Mesendoderm (in vitro differentiated cells): ENCODE results near the gene SEMA7A.

Experiments
- DNase-seq: peaks from one replicate; pipeline ENCODE4 v3.0.0; 2013
- H2AK5ac ChIP-seq: 2 replicates; pipeline ENCODE4 v1.6.1; 2013; ENCODE audit warnings: low read length, inconsistent platforms
- H2BK120ac ChIP-seq: 2 replicates; pipeline ENCODE4 v1.6.1; 2013; ENCODE audit warnings: low read depth, mild to moderate bottlenecking, low read length, moderate library complexity, mixed read lengths
- H2BK15ac ChIP-seq: replicated peaks from 2 replicates; pipeline ENCODE4 v1.6.1; 2013; ENCODE audit warnings: low read depth, mild to moderate bottlenecking, moderate library complexity
- H2BK5ac ChIP-seq: 2 replicates; pipeline ENCODE4 v1.6.1; 2013; ENCODE audit warnings: low read length, inconsistent platforms
- H3K18ac ChIP-seq: 2 replicates; pipeline ENCODE4 v1.6.1; 2013; ENCODE audit warnings: mild to moderate bottlenecking, low read length, mixed read lengths
- H3K23ac ChIP-seq: one replicate; pipeline ENCODE4 v1.6.1; 2013; ENCODE audit warnings: low read length
- H3K27ac ChIP-seq: 2 replicates; pipeline ENCODE4 v1.5.1; 2013; ENCODE audit warnings: low read depth, mild to moderate bottlenecking, inconsistent platforms, low read length, moderate library complexity
- H3K27me3 ChIP-seq: 2 replicates; pipeline ENCODE4 v1.6.1; 2013; ENCODE audit warnings: low read length, control low read depth, mild to moderate bottlenecking, inconsistent platforms; ENCODE audit not compliant: insufficient read depth, poor library complexity
- H3K36me3 ChIP-seq: 2 replicates; pipeline ENCODE4 v1.6.1; 2013; ENCODE audit warnings: low read length, inconsistent platforms; ENCODE audit not compliant: control insufficient read depth, insufficient read depth
- H3K4ac ChIP-seq: one replicate; pipeline ENCODE4 v1.6.1; 2013; ENCODE audit warnings: low read depth, mild to moderate bottlenecking, low read length, moderate library complexity
- H3K4me1 ChIP-seq: 2 replicates; pipeline ENCODE4 v1.6.1; 2013; ENCODE audit warnings: low read depth, low read length, inconsistent platforms; ENCODE audit not compliant: control insufficient read depth
- H3K4me2 ChIP-seq: 2 replicates; pipeline ENCODE4 v1.6.1; 2013; ENCODE audit warnings: low read length
- H3K4me3 ChIP-seq: 2 replicates; pipeline ENCODE4 v1.5.1; 2013; ENCODE audit warnings: mild to moderate bottlenecking, low read length
- H3K56ac ChIP-seq: one replicate; pipeline ENCODE4 v1.6.1; 2013; ENCODE audit warnings: low read length
- H3K79me1 ChIP-seq: 2 replicates; pipeline ENCODE4 v1.6.1; 2013; ENCODE audit warnings: low read length, inconsistent platforms
- H3K79me2 ChIP-seq: 2 replicates; pipeline ENCODE4 v1.6.1; 2013; ENCODE audit warnings: mild to moderate bottlenecking, low read length; ENCODE audit not compliant: control insufficient read depth, insufficient read depth
- H3K9ac ChIP-seq: 2 replicates; pipeline ENCODE4 v1.6.1; 2013; ENCODE audit warnings: low read length, inconsistent platforms
- H4K5ac ChIP-seq: one replicate; pipeline ENCODE4 v1.6.1; 2013; ENCODE audit warnings: low read length
- H4K8ac ChIP-seq: one replicate; pipeline ENCODE4 v1.6.1; 2013; ENCODE audit warnings: low read depth, mild to moderate bottlenecking, control low read depth, low read length, moderate library complexity
- WGBS: extraction: QIAGEN DNeasy Blood & Tissue Kit; methylation state at CpG from one replicate; pipeline ENCODE4 v1.1.7; 2013; ENCODE audit warnings: low lambda C conversion rate, missing lambda C conversion rate; ENCODE audit not compliant: insufficient coverage; ENCODE audit errors: extremely low coverage; 5-methylcytosine and 5-hydroxymethylcytosine counted together

Gene SEMA7A

GRCh38 chr15:74422265-74422651 is 11.5 kb downstream of the SEMA7A start:
- H3K79me1 ChIP-seq, result peaks cover 16% of the 10 kb centered on the region
- H3K23ac ChIP-seq, result peak overlapping the region; percentile 45
- H2AK5ac ChIP-seq, result peak overlapping the region; percentile 30
- H4K5ac ChIP-seq, result no peak overlapping the region
- DNase-seq, result no peak
- peak overlapping the region; percentile 55 for H2BK5ac ChIP-seq
- H3K9ac ChIP-seq, result peak overlapping the region; percentile 34
- peaks cover 17% of the 10 kb centered on the region for H3K4me1 ChIP-seq
- H2BK120ac ChIP-seq, result no peak overlapping the region
- H3K4ac ChIP-seq, result no peak overlapping the region
- H3K27ac ChIP-seq, result peak overlapping the region; percentile 25
- WGBS, result no CpG with 5 or more reads among the region's 9 CpGs
- no peaks in the 10 kb centered on the region for H3K27me3 ChIP-seq
- peaks cover 3% of the 10 kb centered on the region for H3K79me2 ChIP-seq
- H3K36me3 ChIP-seq, result no peaks in the 10 kb centered on the region
- H3K4me2 ChIP-seq, result no peak overlapping the region
- no peak overlapping the region for H3K4me3 ChIP-seq
- peak overlapping the region; percentile 82 for H3K56ac ChIP-seq
- no peak overlapping the region for H4K8ac ChIP-seq
- H3K18ac ChIP-seq, result peak overlapping the region; percentile 6
- H2BK15ac ChIP-seq, result no peak overlapping the region

DNA sequence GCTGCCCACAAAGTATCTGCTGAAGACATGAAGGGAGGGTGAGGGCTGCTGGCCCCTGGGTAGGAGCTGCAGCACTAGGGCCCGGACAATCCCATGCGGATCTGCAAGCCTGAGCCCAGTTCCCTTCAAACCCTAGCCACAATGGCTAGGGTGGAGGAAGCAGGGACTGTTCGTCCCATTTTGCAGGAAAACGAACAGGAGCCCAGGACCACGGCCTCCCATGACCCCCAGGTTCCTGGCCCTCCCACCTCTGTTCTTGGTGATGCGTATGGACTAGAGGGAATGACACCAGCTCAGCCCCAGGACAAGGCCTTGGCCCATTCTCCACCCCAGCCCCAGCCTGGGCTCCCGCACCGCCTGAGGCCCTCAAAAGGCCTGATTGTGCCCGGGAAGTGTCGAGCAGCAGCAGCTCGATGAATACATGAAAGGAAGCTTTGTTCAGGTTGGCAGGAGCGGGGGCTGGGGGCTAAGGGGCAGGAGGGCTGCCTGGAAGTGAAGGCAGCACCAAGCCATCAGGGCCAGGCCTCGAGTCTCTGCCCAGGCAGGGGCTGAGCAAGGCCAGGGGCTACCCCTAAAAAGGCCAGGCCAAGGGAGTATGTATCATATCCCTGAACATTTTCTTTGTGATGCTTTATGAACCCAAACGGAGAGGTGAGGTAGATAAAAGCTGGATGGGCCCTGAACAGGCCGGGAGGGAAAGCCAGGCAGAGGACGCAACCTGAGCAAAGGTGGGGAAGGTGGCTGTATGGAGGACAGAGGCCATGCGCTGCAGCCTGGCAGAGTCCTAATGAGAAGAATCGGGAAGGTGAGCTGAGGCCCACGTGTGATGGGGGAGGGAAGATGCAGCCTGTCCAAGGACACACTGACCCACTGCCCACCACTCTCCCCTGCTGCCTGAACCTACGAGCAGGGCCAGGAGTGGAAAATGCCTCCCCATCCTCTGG is 12.2 kb downstream of the SEMA7A start:
- Histone ChIP-seq H2AK5ac (peak overlapping the region; percentile 51), H4K8ac (no peak overlapping the region), H2BK15ac (no peak overlapping the region), H3K56ac (peak overlapping the region; percentile 82), H3K4me2 (no peak overlapping the region), H3K4ac (no peak overlapping the region), H3K4me3 (no peak overlapping the region), H2BK120ac (no peak overlapping the region), H4K5ac (no peak overlapping the region), H3K18ac (no peak overlapping the region), H3K79me1 (peaks cover 12% of the 10 kb centered on the region), H3K27me3 (no peaks in the 10 kb centered on the region), H3K9ac (peak overlapping the region; percentile 3), H2BK5ac (no peak overlapping the region), H3K27ac (no peak overlapping the region), H3K4me1 (peaks cover 17% of the 10 kb centered on the region), H3K23ac (peak overlapping the region; percentile 1), H3K36me3 (no peaks in the 10 kb centered on the region), H3K79me2 (peaks cover 3% of the 10 kb centered on the region)
- WGBS, result no CpG with 5 or more reads among the region's 20 CpGs
- DNase-seq, result no peak

- Histone ChIP-seq H2AK5ac (no peak overlapping the region), H3K9ac (no peak overlapping the region), H3K4me1 (peaks cover 17% of the 10 kb centered on the region), H3K4me3 (no peak overlapping the region), H3K4me2 (no peak overlapping the region), H3K79me1 (peaks cover 12% of the 10 kb centered on the region), H3K27ac (no peak overlapping the region), H4K8ac (no peak overlapping the region), H3K36me3 (no peaks in the 10 kb centered on the region), H3K27me3 (no peaks in the 10 kb centered on the region), H3K56ac (peak overlapping the region; percentile 22), H3K23ac (no peak overlapping the region), H4K5ac (no peak overlapping the region), H3K18ac (no peak overlapping the region), H2BK5ac (no peak overlapping the region), H3K79me2 (peaks cover 3% of the 10 kb centered on the region), H3K4ac (no peak overlapping the region), H2BK120ac (no peak overlapping the region), H2BK15ac (no peak overlapping the region)
- no CpG with 5 or more reads among the region's 10 CpGs for whole genome bisulfite sequencing
- DNase-seq, result no peak
Measured at GRCh38 chr15:74420193-74420905, 13.4 kb downstream of the SEMA7A start.

DNA sequence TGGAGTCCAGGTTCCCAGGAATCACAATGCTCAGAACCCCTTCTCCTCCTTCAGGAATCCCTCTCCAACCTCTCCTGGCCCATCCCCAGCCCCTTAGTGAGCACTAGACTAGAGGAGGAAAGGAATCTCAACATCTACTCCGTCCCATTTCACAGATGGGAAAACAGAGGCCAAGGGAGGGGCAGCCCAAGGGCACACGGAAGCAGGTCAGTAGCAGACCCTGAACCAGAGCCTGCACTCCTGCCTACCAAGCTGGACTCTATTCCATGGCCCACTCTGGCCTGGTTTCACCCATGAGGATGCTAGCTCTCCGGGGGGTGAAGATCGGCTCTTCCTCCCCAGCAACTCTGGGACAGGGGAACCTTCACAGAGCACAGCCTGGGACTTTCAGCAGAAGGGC is 14.3 kb downstream of the SEMA7A start:
- H2BK120ac ChIP-seq, result no peak overlapping the region
- H3K18ac ChIP-seq, result no peak overlapping the region
- no peak overlapping the region for H3K9ac ChIP-seq
- H3K79me2 ChIP-seq, result peaks cover 3% of the 10 kb centered on the region
- no peak overlapping the region for H2BK15ac ChIP-seq
- no peak overlapping the region for H2BK5ac ChIP-seq
- peaks cover 11% of the 10 kb centered on the region for H3K79me1 ChIP-seq
- H4K8ac ChIP-seq, result no peak overlapping the region
- no peak overlapping the region for H3K4ac ChIP-seq
- H3K4me1 ChIP-seq, result peaks cover 17% of the 10 kb centered on the region
- H3K27me3 ChIP-seq, result no peaks in the 10 kb centered on the region
- H3K4me3 ChIP-seq, result no peak overlapping the region
- H3K4me2 ChIP-seq, result no peak overlapping the region
- no peak overlapping the region for H4K5ac ChIP-seq
- H2AK5ac ChIP-seq, result no peak overlapping the region
- no peaks in the 10 kb centered on the region for H3K36me3 ChIP-seq
- H3K23ac ChIP-seq, result no peak overlapping the region
- DNase-seq, result no peak
- no peak overlapping the region for H3K56ac ChIP-seq
- WGBS, result no CpG with 5 or more reads among the region's 4 CpGs
- no peak overlapping the region for H3K27ac ChIP-seq

GRCh38 chr15:74418575-74419338 is 15.0 kb downstream of the SEMA7A start:
- no peaks in the 10 kb centered on the region for H3K27me3 ChIP-seq
- no peak overlapping the region for H3K4me2 ChIP-seq
- H3K18ac ChIP-seq, result no peak overlapping the region
- H3K23ac ChIP-seq, result no peak overlapping the region
- peaks cover 17% of the 10 kb centered on the region for H3K4me1 ChIP-seq
- H2BK5ac ChIP-seq, result no peak overlapping the region
- no CpG with 5 or more reads among the region's 16 CpGs for WGBS
- no peak overlapping the region for H3K27ac ChIP-seq
- H2BK15ac ChIP-seq, result no peak overlapping the region
- H3K4ac ChIP-seq, result no peak overlapping the region
- H3K4me3 ChIP-seq, result no peak overlapping the region
- H4K8ac ChIP-seq, result no peak overlapping the region
- H2AK5ac ChIP-seq, result no peak overlapping the region
- no peak for DNase-seq
- H3K79me1 ChIP-seq, result peaks cover 10% of the 10 kb centered on the region
- no peak overlapping the region for H3K9ac ChIP-seq
- no peak overlapping the region for H3K56ac ChIP-seq
- peaks cover 3% of the 10 kb centered on the region for H3K79me2 ChIP-seq
- no peaks in the 10 kb centered on the region for H3K36me3 ChIP-seq
- no peak overlapping the region for H4K5ac ChIP-seq
- no peak overlapping the region for H2BK120ac ChIP-seq
